Naive B cell (primary cell): ENCODE data around the gene PLA2G5. TPM values are rescaled to one million over a fixed set of nuclear protein-coding genes. Genes with fewer than 3 reads are reported as not detected.

Experiments
- ATAC-seq, 2 donors: fragments of 150-1000 bp; cut with Tn5 transposase; 2 replicates each; pipeline ENCODE4 v1.10.0; 2021; ENCODE audit warnings: low read depth in 2 of 2, mild to moderate bottlenecking in 2 of 2, moderate library complexity in 2 of 2
- DNase-seq: peaks from one replicate; pipeline ENCODE4 v3.0.0; 2022
- H3K27ac Mint-ChIP-seq, 6 donors: one replicate each; pipeline ENCODE4 v1.8.0; 2020 to 2022; ENCODE audit warnings: mild to moderate bottlenecking in 6 of 6, mixed read lengths in 6 of 6, moderate library complexity in 5 of 6, inconsistent platforms in 2 of 6
- H3K27me3 Mint-ChIP-seq, 3 donors: one replicate each; pipeline ENCODE4 v1.8.0; 2021 to 2022; ENCODE audit warnings: mixed read lengths in 3 of 3, mild to moderate bottlenecking in 1 of 3
- H3K36me3 Mint-ChIP-seq, 2 donors: one replicate each; pipeline ENCODE4 v1.8.0; 2020 to 2022; ENCODE audit warnings: mixed read lengths in 2 of 2, inconsistent platforms in 1 of 2, mild to moderate bottlenecking in 1 of 2
- H3K4me1 Mint-ChIP-seq, 3 donors: one replicate each; pipeline ENCODE4 v1.8.0; 2020 to 2022; ENCODE audit warnings: mixed read lengths in 3 of 3, inconsistent platforms in 1 of 3, mild to moderate bottlenecking in 1 of 3, moderate library complexity in 1 of 3
- H3K4me3 Mint-ChIP-seq, 8 donors: one replicate each; pipeline ENCODE4 v1.8.0; 2020 to 2022; ENCODE audit warnings: mild to moderate bottlenecking in 8 of 8, mixed read lengths in 8 of 8, moderate library complexity in 8 of 8, inconsistent platforms in 2 of 8
- H3K9me3 Mint-ChIP-seq, 7 donors: one replicate each; pipeline ENCODE4 v1.8.0; 2020 to 2022; ENCODE audit warnings: mixed read lengths in 7 of 7, mild to moderate bottlenecking in 5 of 7, inconsistent platforms in 2 of 7, moderate library complexity in 1 of 7
- polyA plus RNA-seq, 6 donors: library from polyadenylated mRNA; unstranded; fragments of 300-500 nt; fragmentation: Illumina TruSeq; gene quantifications; one replicate each; pipeline ENCODE4 v1.2.3, GENCODE V29; 2021; ENCODE audit warnings: low read depth in 6 of 6

PLA2G5 gene
- polyA plus RNA-seq, 6 donors from 2014 or later = not detected

DNA sequence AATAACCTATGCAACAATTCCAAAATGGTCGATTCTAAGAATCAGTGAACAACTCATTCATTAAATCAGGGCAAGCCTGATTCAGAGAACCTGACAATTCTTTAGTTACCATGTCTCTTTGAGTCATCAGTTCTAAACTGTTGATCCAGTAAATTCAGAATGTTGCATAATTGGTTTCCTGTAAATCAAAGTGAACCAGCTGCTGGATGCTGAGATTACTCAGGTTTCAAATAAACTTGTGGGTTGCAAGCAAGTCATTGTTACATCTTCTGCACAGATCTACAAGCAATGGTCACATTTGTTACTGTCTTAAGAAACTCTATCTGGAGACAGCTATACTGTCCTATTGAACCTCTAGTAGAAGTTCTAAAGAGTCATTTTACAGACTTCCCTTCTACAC, 32.9 kb downstream of the PLA2G5 start:
- Mint-ChIP-seq H3K4me1 (peaks cover 4 to 7% (median 5%) of the 10 kb centered on the region in 3 donors), H3K4me3 (no peak overlapping the region), H3K27ac (peak overlapping the region in 1 of 6 donors; percentile 57), H3K9me3 (no peaks in the 10 kb centered on the region), H3K27me3 (peaks cover 5 to 18% (median 12%) of the 10 kb centered on the region in 3 donors), H3K36me3 (no peaks in the 10 kb centered on the region)
- no peak for ATAC-seq
- no peak for DNase-seq

DNA sequence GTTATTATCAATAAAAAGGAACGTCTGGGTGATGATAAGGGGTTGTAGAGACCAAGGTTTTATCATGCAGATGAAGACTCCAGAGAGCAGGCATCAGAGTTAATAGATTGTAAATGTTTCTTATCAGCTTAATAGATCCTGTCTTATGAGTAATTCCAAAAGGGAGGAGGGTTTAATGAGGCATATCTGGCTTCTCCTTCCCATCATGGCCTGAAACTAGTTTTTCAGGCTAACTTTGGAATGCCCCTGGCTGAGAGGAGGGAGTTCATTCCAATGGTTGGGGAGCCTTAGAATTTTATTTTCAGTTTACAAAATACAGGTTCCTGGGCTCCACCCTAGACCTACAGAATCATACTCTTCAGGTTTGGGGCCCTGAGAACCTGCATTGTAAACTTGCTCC, 35.9 kb downstream of the PLA2G5 start:
- H3K27ac Mint-ChIP-seq = no peak overlapping the region
- DNase-seq = no peak
- H3K9me3 Mint-ChIP-seq = no peaks in the 10 kb centered on the region
- H3K4me1 Mint-ChIP-seq = peaks cover 3 to 4% (median 4%) of the 10 kb centered on the region in 3 donors
- no peaks in the 10 kb centered on the region for H3K36me3 Mint-ChIP-seq
- no peak overlapping the region for H3K4me3 Mint-ChIP-seq
- ATAC-seq = no peak
- peaks cover 14 to 21% (median 18%) of the 10 kb centered on the region in 3 donors for H3K27me3 Mint-ChIP-seq

DNA sequence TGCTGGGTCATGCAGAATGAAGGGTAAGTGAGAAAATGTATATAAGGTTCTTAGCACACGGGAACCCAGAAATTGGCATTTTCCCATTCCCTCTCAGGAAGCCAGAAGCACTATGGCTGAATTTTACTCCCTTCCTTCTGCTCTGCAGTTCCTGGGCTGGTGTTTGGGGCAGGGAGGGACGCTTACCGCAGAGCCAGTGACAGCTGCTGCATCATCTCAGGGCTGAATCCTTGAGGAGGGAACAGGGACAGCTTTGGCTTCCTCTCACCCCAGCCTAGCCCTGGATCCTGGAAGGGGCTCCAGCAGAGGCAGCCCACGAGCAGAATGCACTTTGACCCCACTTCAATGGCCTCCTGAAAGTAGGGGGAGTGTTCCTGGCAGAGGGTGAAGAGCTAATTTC, 37.4 kb downstream of the PLA2G5 start:
- H3K27me3 Mint-ChIP-seq = peaks cover 14 to 18% (median 18%) of the 10 kb centered on the region in 3 donors
- no peak overlapping the region for H3K4me3 Mint-ChIP-seq
- H3K27ac Mint-ChIP-seq = no peak overlapping the region
- no peaks in the 10 kb centered on the region for H3K9me3 Mint-ChIP-seq
- peaks cover 0 to under 1% (median 0%) of the 10 kb centered on the region in 3 donors for H3K4me1 Mint-ChIP-seq
- DNase-seq = no peak
- H3K36me3 Mint-ChIP-seq = no peaks in the 10 kb centered on the region
- no peak for ATAC-seq

DNA sequence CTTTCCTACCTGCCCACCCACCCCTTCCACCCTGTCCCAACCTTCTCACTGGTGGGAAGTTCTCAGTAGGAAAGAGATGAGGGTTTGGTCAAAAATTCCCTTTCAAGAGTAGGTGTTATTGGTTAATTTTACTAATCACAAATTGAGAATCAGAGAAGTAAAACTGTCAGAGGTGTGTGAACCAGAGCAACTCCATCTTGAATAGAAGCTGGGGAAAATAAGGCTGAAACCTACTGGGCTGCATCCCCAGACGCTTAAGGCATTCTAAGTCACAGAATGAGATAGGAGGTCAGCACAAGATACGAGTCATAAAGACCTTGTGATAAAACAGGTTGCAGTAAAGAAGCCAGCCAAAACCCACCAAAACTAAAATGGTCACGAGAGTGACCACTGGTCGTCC, 37.8 kb downstream of the PLA2G5 start:
- no peaks in the 10 kb centered on the region for H3K36me3 Mint-ChIP-seq
- H3K4me3 Mint-ChIP-seq = no peak overlapping the region
- peaks cover 0 to 5% (median 0%) of the 10 kb centered on the region in 3 donors for H3K4me1 Mint-ChIP-seq
- no peak for ATAC-seq
- no peaks in the 10 kb centered on the region for H3K9me3 Mint-ChIP-seq
- H3K27me3 Mint-ChIP-seq = peaks cover 14 to 18% (median 18%) of the 10 kb centered on the region in 3 donors
- no peak for DNase-seq
- H3K27ac Mint-ChIP-seq = no peak overlapping the region

DNA sequence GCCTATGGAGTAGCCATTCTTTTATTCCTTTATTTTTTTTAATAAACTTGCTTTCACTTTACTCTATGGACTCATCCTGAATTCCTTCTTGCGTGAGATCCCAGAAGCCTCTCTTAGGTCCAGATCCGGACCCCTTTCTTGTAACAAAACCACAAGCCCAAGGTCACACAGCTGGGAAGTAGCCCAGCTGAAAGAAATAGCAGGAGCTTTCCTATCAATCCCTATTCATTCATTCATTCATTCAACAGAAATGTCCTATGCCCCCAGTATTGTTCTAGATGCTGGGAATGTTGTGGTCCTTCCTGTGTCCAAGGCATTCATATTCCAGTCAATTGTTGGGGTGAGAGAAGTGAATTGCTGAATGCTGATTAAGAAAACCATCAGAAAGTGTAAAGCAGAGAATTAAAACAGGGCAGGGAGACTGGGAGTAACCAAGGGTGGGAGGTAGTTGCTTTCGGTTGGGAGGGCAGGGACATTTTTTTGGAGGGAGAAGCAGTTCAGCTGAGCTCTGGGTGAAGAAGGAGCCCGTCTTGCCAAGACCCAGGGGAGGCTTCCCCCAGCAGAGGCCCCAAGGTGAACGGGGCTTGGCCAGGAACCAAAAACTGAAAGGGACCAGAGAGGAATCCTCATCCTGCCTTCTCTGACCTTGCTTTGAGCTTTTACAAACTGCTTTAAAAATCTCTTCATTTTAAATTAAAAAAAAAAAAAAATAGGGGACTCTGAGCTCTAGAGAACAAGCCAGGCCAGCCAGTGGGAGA, 38.6 kb downstream of the PLA2G5 start:
- Mint-ChIP-seq H3K27ac (peak overlapping the region in 2 of 6 donors; percentile 83 to 91), H3K36me3 (no peaks in the 10 kb centered on the region), H3K4me1 (peaks cover 0 to 5% (median 0%) of the 10 kb centered on the region in 3 donors), H3K9me3 (no peaks in the 10 kb centered on the region), H3K27me3 (peaks cover 13 to 18% (median 14%) of the 10 kb centered on the region in 3 donors), H3K4me3 (peak overlapping the region in 1 of 8 donors; percentile 36)
- no peak for ATAC-seq
- DNase-seq = no peak

DNA sequence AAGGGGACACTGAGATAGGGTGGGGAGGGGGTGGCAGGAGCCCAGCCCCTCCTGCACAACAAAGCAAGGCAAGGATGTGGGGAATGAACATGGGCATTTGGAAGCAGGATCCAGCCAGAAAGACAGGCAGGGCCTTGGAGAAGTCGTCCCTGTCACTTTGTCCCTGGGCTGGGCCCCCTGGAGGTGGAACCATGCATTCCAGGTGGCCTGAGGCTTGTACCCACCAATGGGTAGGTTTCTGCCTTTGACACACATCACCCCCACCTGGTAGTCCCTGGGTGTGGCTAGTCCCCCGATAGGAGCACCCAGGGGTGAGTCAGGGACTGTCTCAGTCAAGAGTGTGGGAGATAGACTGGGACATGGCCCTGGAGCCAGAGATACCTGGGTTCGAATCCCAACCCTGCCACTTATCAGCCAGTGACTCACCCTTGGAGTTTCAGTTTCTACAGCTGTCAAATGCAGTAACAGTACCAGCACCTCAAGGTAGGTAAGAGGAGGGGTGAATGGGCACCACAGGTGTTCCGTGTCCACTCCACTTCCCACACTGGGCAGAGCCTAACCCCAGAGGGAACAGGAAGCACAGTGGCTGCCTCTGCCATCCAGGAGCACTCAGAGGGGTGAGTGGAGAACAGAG, 39.3 kb downstream of the PLA2G5 start:
- H3K27ac Mint-ChIP-seq = no peak overlapping the region
- no peaks in the 10 kb centered on the region for H3K36me3 Mint-ChIP-seq
- H3K4me3 Mint-ChIP-seq = no peak overlapping the region
- H3K27me3 Mint-ChIP-seq = peaks cover 13 to 18% (median 14%) of the 10 kb centered on the region in 3 donors
- DNase-seq = no peak
- no peaks in the 10 kb centered on the region for H3K9me3 Mint-ChIP-seq
- H3K4me1 Mint-ChIP-seq = peaks cover 2 to 7% (median 2%) of the 10 kb centered on the region in 3 donors
- ATAC-seq = no peak

DNA sequence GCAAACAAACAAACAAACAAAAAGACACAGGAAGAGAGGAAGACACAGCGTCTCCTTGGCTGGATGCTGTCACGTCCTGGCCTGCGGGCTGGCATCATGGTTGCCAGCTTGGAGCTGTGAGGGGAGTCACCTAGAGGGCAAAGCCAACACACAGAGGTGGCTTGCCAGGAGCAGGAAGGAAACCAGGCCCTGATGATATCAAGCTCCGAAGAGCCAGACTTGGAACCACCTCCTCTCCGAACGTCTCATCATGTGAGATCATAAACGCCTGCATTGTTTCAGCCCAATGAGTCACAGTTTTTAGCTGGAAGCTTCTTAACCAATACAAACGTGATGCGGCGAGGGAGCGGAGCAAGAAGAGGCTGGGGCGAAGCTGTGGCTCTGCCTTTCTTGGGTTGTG, 40.7 kb downstream of the PLA2G5 start:
- no peak for ATAC-seq
- H3K27me3 Mint-ChIP-seq = peaks cover 13 to 18% (median 14%) of the 10 kb centered on the region in 3 donors

DNA sequence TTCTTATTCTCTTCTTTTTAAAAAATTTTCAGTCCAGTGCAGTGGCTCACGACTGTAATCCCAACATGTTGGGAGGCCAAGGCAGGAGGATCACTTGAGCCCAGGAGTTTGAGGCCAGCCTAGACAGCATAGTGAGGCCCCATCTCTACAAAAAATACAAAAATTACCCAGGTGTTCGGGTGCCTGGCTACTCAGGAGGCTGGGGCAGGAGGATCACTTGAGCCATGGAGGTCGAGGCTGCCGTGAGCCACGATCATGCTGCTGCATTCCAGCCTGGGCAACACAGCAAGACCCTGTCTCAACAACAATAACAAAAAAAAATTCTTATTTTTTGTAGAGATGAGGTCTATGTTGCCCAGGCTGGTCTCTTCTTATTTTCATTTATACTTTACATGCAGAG, 41.5 kb downstream of the PLA2G5 start:
- Mint-ChIP-seq H3K27ac (peak overlapping the region in 1 of 6 donors; percentile 33), H3K27me3 (peaks cover 8 to 14% (median 14%) of the 10 kb centered on the region in 3 donors), H3K36me3 (no peaks in the 10 kb centered on the region), H3K4me3 (no peak overlapping the region), H3K4me1 (peaks cover 14 to 20% (median 20%) of the 10 kb centered on the region in 3 donors), H3K9me3 (peaks cover 0 to 1% (median 0%) of the 10 kb centered on the region in 7 donors)
- DNase-seq (no peak), ATAC-seq (no peak)

More for the DNA sequence above, 40.7 kb downstream of the PLA2G5 start:
- Mint-ChIP-seq H3K9me3 (no peaks in the 10 kb centered on the region), H3K27ac (peak overlapping the region in 1 of 6 donors; percentile 22), H3K4me3 (peak overlapping the region in 1 of 8 donors; percentile 3), H3K4me1 (peaks cover 6 to 13% (median 12%) of the 10 kb centered on the region in 3 donors), H3K36me3 (no peaks in the 10 kb centered on the region)
- no peak for DNase-seq

DNA sequence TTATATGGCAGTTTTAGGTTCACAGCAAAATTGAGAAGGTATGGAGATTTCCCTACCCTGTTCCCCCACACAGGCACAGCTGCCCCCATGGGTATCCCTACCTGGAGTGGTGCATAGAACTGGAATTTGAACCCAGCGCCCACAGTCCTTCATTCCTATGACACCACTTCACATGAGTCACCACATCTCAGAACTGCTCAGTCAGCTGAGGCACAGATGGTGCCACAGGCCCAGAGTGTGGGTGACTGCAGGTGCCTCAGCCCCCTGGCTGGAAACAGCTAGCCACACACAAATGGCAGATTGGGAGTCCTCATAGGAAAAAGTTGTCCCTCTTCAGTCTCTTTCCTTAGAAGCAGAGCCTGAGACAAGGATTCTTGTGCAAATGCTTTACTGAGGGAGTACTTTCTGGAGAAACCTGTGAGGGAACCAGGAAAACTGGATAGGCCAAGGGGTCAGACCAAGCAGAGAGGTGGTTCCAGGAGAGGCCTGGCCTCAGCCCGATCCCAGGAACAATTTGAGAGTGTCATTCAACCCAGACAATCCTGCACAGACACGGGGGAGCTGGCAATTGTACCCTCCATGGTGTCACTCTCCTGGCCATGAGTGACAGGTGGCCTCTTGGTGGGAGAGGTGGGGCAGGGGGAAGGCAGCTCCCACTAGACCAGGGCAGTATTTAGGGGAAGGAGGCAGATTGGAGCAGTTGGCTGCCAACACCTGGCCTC, 42.4 kb downstream of the PLA2G5 start:
- Mint-ChIP-seq H3K27ac (peak overlapping the region in 1 of 6 donors; percentile 86), H3K9me3 (peaks cover 0 to 1% (median 0%) of the 10 kb centered on the region in 7 donors), H3K4me1 (peaks cover 21 to 30% (median 24%) of the 10 kb centered on the region in 3 donors), H3K4me3 (no peak overlapping the region), H3K36me3 (no peaks in the 10 kb centered on the region), H3K27me3 (peaks cover 4 to 9% (median 7%) of the 10 kb centered on the region in 3 donors)
- ATAC-seq (no peak), DNase-seq (no peak)

DNA sequence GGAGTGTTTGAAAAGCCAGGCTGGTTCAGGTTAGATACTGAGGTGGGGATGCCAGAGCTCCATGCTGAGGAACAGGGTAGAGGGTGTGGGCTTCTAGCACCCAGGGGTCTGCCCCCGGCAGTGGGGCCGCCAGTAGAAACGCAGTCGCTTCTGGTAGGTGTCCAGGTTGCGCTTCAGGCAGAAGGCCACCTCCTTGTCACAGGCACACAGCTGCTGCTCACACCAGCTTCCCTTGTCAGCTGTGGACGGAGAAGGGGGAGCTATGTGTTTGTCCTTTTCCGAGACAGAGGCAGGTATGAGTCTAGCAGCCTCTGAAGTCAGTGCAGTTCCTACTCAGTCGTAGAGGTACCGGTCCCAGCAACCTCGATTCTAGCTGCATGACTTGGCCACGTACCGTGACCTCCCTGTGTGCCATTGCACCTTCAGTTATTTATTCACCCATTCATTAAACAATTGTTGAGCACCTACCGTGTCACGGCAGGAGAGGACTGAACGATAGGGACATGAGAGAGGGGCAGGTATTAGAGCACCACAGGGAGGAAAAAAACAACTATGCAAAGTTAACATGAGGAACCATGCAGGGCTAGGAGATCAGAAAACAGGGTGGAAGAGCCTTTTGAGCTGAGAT, 44.1 kb downstream of the PLA2G5 start:
- DNase-seq (no peak), ATAC-seq (no peak)
- Mint-ChIP-seq H3K4me1 (peaks cover 33 to 42% (median 36%) of the 10 kb centered on the region in 3 donors), H3K36me3 (no peaks in the 10 kb centered on the region), H3K27ac (peak overlapping the region in 3 of 6 donors; percentile 24 to 54 (median 36)), H3K9me3 (peaks cover 0 to 1% (median 0%) of the 10 kb centered on the region in 7 donors), H3K4me3 (no peak overlapping the region), H3K27me3 (peaks cover 0 to 7% (median 0%) of the 10 kb centered on the region in 3 donors)

DNA sequence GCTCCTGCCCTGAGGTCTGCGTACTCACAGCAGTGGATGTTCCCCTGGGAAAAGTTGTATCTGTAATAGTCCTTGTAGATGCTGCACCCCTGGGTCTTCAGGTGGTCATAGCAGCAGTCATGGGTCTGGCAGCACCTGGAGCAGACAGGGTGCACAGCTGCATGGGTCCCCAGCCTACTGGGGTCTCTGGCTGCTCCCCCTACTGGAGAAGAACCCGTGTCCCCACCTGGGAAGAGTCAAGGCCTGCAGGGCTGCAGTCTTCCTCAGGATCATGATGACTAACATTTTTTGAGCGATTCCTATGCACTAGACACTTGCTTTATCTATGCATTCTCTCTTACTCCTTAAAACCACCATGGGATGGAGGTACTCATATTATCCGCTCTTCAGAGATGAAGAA, 45.5 kb downstream of the PLA2G5 start:
- Mint-ChIP-seq H3K27ac (no peak overlapping the region), H3K27me3 (no peaks in the 10 kb centered on the region), H3K4me1 (peaks cover 44 to 54% (median 49%) of the 10 kb centered on the region in 3 donors), H3K4me3 (peak overlapping the region in 1 of 8 donors; percentile 62), H3K9me3 (peaks cover 0 to 1% (median 0%) of the 10 kb centered on the region in 7 donors), H3K36me3 (no peaks in the 10 kb centered on the region)
- no peak for DNase-seq
- ATAC-seq = no peak

DNA sequence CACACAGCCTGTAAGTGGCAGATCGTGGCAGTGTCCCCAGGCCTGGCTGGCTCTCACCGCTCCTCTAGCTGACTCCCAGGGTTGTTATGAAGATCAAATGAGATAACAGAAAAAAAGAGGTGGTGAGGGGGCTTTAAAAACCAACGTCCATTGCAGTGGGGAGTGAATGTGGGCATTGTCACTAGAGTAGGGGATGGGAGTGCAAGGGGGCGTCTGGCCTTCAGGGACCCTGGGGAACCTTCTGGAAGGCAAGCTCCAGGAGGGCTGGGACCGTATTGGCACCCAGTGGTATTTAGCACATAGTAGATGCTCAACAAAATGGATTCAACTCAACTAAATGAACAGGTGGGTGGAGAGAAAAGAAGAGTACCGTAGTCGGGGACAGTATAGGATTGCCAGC, 45.9 kb downstream of the PLA2G5 start:
- Mint-ChIP-seq H3K27ac (peak overlapping the region in 1 of 6 donors; percentile 78), H3K9me3 (peaks cover 0 to 1% (median 0%) of the 10 kb centered on the region in 7 donors), H3K4me1 (peaks cover 49 to 58% (median 54%) of the 10 kb centered on the region in 3 donors), H3K36me3 (no peaks in the 10 kb centered on the region), H3K27me3 (no peaks in the 10 kb centered on the region), H3K4me3 (peak overlapping the region in 1 of 8 donors; percentile 48)
- no peak for DNase-seq
- no peak for ATAC-seq

DNA sequence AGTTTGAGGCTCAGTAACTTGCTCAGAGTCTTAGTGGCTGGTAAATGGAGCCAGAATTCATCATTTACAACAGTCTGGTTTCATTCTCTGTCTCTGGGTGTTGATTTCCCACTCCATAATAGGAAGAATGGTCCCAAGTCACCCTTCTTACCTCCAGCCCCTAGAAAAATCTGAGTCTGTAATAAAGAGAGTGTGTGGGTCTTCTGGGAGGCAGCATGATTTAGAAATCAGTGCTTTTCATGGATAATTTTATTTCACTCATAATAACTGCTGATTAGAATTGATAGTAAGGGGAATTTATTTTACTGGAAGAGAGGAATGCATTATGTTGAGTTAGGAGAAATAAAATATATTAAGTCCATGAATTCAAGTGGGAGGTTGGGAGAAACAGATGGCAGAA, 47.2 kb downstream of the PLA2G5 start:
- H3K4me3 Mint-ChIP-seq = peak overlapping the region in 5 of 8 donors; percentile 2 to 36 (median 25)
- peaks cover 53 to 69% (median 65%) of the 10 kb centered on the region in 3 donors for H3K4me1 Mint-ChIP-seq

More for the DNA sequence above, 47.2 kb downstream of the PLA2G5 start:
- Mint-ChIP-seq H3K9me3 (peaks cover 0 to 1% (median 0%) of the 10 kb centered on the region in 7 donors), H3K36me3 (no peaks in the 10 kb centered on the region), H3K27ac (peak overlapping the region in 4 of 6 donors; percentile 4 to 57 (median 44)), H3K27me3 (no peaks in the 10 kb centered on the region)
- DNase-seq (no peak), ATAC-seq (no peak)
